Measurements from ENCODE around the gene SLC24A3.

DNA sequence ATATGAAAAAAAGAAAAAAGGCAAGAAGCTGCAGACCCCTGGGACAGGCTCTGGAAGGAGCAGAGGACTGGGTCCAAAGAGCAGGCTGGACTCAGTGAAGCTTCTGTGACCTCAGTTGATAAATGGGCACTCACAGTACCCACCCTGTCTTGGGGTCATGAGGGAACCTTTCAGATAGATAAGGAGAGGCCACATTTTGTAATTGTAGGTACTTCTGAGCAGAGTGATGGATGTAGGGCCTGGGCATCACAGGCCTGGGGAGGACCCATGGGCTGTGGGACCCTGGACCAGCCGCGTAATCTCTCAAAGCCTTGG is 79.3 kb downstream of the SLC24A3 start:
- TF ChIP-seq POLR2A (IDR thresholded peaks at IDR 0.05), result no peak
- TF ChIP-seq, protein P1, sequence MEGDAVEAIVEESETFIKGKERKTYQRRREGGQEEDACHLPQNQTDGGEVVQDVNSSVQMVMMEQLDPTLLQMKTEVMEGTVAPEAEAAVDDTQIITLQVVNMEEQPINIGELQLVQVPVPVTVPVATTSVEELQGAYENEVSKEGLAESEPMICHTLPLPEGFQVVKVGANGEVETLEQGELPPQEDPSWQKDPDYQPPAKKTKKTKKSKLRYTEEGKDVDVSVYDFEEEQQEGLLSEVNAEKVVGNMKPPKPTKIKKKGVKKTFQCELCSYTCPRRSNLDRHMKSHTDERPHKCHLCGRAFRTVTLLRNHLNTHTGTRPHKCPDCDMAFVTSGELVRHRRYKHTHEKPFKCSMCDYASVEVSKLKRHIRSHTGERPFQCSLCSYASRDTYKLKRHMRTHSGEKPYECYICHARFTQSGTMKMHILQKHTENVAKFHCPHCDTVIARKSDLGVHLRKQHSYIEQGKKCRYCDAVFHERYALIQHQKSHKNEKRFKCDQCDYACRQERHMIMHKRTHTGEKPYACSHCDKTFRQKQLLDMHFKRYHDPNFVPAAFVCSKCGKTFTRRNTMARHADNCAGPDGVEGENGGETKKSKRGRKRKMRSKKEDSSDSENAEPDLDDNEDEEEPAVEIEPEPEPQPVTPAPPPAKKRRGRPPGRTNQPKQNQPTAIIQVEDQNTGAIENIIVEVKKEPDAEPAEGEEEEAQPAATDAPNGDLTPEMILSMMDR (IDR thresholded peaks at IDR 0.05), result no peak
